Thoracic aorta (tissue), 2 donors: ENCODE measurements around the gene ELP6. TPM values are rescaled to one million over a fixed set of nuclear protein-coding genes. Genes with fewer than 3 reads are reported as not detected.
"Not testable (repeated sequence)": the region's sequence is repeated elsewhere in the genome, so short reads cannot be mapped to it uniquely, and the experiment has no call there.

Experiments used
- ATAC-seq: fragments of 150-250 bp; one replicate; pipeline ENCODE4 v1.8.0; 2017; ENCODE audit warnings: low read depth; ENCODE audit not compliant: insufficient number of reproducible peaks, low FRiP score
- DNase-seq: peaks from one replicate; pipeline ENCODE4 v3.0.0-alpha.2; 2020; ENCODE audit warnings: low spot score
- H3K27ac ChIP-seq, 2 donors: fragments of 200-600 bp; sonication (generic); 1 replicate in 1 of 2; 2 replicates in 1 of 2; pipeline ENCODE4 v1.5.1; 2016; ENCODE audit warnings: mild to moderate bottlenecking in 2 of 2, moderate library complexity in 2 of 2
- H3K27me3 ChIP-seq: fragments of 200-600 bp; sonication (generic); replicated peaks from 2 replicates; pipeline ENCODE4 v1.6.0; 2016; ENCODE audit warnings: mild to moderate bottlenecking; ENCODE audit not compliant: insufficient read depth
- H3K36me3 ChIP-seq: fragments of 200-600 bp; sonication (generic); one replicate; pipeline ENCODE4 v1.5.1; 2016
- H3K4me1 ChIP-seq, 2 donors: fragments of 200-600 bp; sonication (generic); 1 replicate in 1 of 2; 2 replicates in 1 of 2; pipeline versions ENCODE4 v1.5.1 to v1.6.0; 2016; ENCODE audit warnings: low read depth in 2 of 2, mild to moderate bottlenecking in 1 of 2; ENCODE audit not compliant: control insufficient read depth in 1 of 2
- H3K4me3 ChIP-seq: fragments of 200-600 bp; sonication (generic); 2 replicates; pipeline ENCODE4 v1.5.1; 2016; ENCODE audit warnings: mild to moderate bottlenecking
- H3K9me3 ChIP-seq: fragments of 200-600 bp; sonication (generic); 2 replicates; pipeline ENCODE4 v1.5.1; 2016
- total RNA-seq, 2 donors: library from RNA; depleted of rRNA; stranded (reverse); fragments of >200 nt; gene quantifications; one replicate each; pipeline versions ENCODE4 v1.1.0 to v1.2.3, GENCODE V29; 2016
- TF ChIP-seq, protein P1 (sequence below): fragments of 200-600 bp; sonication (generic); IDR thresholded peaks from one replicate; pipeline ENCODE4 v1.5.1; 2019; ENCODE audit warnings: antibody characterized with exemption

Gene ELP6
- total RNA-seq, 2 donors from 2014 or later, result 16.5 to 28.7 TPM

DNA sequence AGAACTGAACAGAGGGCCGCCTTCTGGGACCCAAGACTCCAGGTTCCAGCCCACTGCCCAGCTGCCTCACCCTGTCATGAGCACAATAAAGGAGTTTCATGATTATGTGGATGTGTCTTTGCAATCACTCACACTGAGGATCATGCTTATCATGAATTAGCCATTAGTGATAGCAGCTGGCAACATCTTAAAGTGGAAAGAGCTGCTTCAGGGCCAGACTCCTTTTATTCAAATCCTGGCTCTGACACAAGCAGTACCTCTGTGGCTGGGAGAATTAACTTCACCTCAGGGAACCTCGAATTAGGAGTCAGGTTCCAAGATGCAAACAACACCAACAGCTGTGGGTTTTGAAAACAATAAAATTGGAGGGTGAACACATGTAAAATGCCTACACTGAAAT, 31.1 kb downstream of the ELP6 start:
- Histone ChIP-seq H3K27me3 (no peaks in the 10 kb centered on the region), H3K9me3 (no peaks in the 10 kb centered on the region), H3K4me3 (no peak overlapping the region), H3K27ac (no peak overlapping the region), H3K36me3 (no peaks in the 10 kb centered on the region), H3K4me1 (no peaks in the 10 kb centered on the region)
- TF ChIP-seq, protein P1, sequence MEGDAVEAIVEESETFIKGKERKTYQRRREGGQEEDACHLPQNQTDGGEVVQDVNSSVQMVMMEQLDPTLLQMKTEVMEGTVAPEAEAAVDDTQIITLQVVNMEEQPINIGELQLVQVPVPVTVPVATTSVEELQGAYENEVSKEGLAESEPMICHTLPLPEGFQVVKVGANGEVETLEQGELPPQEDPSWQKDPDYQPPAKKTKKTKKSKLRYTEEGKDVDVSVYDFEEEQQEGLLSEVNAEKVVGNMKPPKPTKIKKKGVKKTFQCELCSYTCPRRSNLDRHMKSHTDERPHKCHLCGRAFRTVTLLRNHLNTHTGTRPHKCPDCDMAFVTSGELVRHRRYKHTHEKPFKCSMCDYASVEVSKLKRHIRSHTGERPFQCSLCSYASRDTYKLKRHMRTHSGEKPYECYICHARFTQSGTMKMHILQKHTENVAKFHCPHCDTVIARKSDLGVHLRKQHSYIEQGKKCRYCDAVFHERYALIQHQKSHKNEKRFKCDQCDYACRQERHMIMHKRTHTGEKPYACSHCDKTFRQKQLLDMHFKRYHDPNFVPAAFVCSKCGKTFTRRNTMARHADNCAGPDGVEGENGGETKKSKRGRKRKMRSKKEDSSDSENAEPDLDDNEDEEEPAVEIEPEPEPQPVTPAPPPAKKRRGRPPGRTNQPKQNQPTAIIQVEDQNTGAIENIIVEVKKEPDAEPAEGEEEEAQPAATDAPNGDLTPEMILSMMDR, result no peak
- no peak for DNase-seq
- ATAC-seq, result no peak

DNA sequence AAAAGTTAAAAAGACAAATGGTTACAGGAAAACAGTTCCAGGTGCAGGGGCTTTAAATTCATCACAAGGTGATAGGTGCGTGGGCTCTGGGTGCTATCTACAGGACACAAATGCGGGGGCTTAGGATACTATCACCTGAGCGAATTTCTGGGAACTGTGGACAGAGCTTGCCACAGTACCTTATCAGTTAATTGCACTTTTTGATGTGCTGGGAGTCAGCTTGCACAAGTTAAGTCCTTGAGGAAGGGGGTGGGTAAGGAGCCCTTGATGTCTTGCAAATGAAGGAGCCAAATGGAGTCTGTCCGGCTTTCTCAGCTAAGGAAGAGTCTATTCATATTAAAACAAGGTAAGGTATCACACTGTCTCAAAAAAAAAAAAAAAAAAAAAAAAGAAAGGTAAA, 31.7 kb downstream of the ELP6 start:
- H3K4me1 ChIP-seq, H3K27me3 ChIP-seq: not testable (repeated sequence)

DNA sequence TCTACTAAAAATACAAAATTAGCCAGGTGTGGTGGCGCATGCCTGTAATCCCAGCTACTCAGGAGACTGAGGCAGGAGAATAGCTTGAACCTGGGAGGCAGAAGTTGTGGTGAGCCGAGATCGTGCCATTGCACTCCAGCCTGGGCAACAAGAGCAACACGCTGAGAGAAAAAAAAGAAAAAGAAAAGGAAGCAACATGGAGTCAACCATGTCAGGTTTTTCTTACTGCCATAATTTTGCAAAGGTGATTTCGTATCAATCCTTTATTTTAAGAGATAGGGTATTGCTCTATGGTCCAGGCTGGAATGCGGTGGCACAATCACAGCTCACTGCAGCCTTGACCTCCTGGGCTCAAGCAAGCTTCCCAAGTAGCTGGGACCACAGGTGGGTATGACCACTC, 33.2 kb downstream of the ELP6 start:
- ATAC-seq, H3K9me3 ChIP-seq, H3K36me3 ChIP-seq, H3K27ac ChIP-seq, H3K4me3 ChIP-seq, DNase-seq, H3K27me3 ChIP-seq: not testable (repeated sequence)
- H3K4me1 ChIP-seq, result peaks cover 3 to 14% of the 10 kb centered on the region in 2 donors

More for the DNA sequence above, 31.7 kb downstream of the ELP6 start:
- not testable (repeated sequence) for H3K36me3 ChIP-seq, H3K4me3 ChIP-seq, ATAC-seq, H3K9me3 ChIP-seq, DNase-seq, H3K27ac ChIP-seq

DNA sequence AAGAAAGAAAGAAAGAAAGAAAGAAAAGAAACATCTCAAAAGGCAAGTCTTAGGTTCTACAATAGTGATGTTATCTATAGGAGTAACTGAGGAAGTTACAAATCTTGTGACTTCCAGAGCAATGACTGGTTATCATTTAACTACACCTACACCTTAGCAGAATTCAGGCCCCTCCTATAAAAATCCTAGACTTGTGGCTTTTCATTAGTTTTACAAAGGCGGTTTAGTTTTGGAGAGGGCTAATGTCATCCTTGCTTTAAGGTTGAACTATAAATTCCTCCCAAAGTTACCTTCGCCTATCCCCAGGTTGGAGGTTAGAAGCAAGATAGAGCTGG, 33.7 kb downstream of the ELP6 start:
- H3K27ac ChIP-seq, result no peak overlapping the region
- no peaks in the 10 kb centered on the region for H3K36me3 ChIP-seq
- ATAC-seq (no peak), DNase-seq (no peak)
- no peaks in the 10 kb centered on the region for H3K9me3 ChIP-seq
- TF ChIP-seq, protein P1, result no peak
- no peak overlapping the region for H3K4me3 ChIP-seq
- no peaks in the 10 kb centered on the region for H3K27me3 ChIP-seq
- peaks cover 3 to 14% of the 10 kb centered on the region in 2 donors for H3K4me1 ChIP-seq

DNA sequence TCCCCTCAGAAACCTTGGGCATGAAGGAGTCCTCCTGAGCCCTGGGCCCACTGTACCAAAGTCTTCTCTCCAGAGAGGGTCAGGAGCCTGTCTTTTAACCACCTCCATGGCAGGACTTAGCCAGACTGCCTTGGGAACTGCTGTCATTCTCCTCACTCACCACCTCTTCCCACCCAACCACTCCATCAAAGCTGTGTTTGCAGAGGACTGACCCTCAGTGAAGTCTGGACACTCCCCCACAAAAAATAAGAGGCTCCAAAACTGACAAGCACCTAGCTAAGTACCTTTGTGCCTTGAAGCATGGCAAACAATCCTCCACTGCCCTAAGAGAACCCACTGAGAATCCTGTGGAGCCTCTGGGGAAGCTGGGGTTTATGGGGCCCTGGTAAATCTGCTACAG, 35.5 kb downstream of the ELP6 start:
- no peak for DNase-seq
- TF ChIP-seq, protein P1, result no peak
- no peaks in the 10 kb centered on the region for H3K27me3 ChIP-seq

DNA sequence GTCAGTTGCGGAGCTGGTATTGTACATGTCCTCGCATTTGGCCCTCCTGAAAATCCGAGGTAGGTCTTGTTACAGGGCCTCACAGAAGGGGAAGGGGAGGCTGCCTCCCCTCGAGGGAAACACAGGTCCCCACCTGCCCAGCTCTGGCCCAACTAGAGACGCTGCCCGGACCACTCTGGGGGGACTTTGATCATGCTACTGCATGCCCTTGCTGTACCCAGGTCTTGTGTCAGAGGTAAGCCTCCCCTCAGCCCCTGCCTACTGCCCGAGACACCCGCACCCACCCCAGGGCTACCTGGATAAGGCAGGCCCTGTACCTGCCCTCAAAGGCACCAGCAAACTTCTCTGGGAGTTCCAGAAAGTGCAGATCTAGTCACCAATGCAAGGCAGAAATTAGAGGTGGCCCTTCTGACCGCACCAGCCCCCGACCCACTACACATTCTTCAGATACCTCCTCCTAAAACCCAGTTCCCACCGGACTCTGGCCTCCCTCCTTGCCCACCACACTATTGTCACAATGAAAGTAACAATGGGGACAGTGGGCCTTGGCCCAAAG, 36.8 kb downstream of the ELP6 start:
- no peak for DNase-seq
- H3K9me3 ChIP-seq, result no peaks in the 10 kb centered on the region

More for the DNA sequence above, 35.5 kb downstream of the ELP6 start:
- Histone ChIP-seq H3K27ac (no peak overlapping the region), H3K4me1 (peaks cover 10 to 19% of the 10 kb centered on the region in 2 donors), H3K4me3 (no peak overlapping the region), H3K9me3 (no peaks in the 10 kb centered on the region), H3K36me3 (no peaks in the 10 kb centered on the region)
- no peak for ATAC-seq

More for the DNA sequence above, 36.8 kb downstream of the ELP6 start:
- Histone ChIP-seq H3K4me1 (peaks cover 10 to 19% of the 10 kb centered on the region in 2 donors), H3K27ac (peak overlapping the region; percentile 76 to 82), H3K4me3 (peak overlapping the region; percentile 72), H3K36me3 (no peaks in the 10 kb centered on the region), H3K27me3 (no peaks in the 10 kb centered on the region)
- no peak for ATAC-seq
- TF ChIP-seq, protein P1, result no peak
